ENCODE measurements around the gene CPAMD8.
"Not testable (repeated sequence)": the region's sequence is repeated elsewhere in the genome, so short reads cannot be mapped to it uniquely, and the experiment has no call there.

Gene CPAMD8

DNA sequence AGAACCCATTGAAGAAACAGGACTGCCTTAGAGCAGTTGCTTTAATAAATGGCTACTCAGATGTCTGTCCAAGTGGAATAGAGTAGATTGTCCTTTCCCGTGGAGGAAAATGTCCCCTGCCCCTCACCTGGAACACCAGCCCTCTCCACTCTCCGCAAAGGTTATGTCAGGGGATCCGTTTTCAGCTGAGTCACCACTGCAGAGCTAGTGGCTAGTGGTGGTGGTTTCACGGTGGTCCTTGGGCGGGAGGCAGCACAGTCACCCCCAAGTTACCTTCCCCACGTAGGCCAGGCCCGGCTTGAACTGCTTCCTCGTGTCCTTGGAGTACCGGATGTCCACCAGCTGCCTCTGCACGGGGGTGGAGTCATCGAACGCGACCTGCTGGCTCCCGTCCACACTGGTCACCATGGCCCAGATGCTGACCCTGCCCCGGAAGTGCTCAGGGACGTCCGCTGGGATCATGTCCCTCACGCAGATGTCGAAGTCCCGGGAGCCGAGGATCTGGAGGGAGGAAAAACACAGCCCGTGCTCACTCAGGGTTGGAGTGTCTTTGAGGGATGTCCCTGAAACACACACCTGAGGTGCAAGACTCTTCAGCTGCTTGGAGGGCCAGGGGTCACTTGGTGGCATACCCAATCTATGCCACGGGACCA is 29.6 kb downstream of the CPAMD8 start:
- DNase-seq: not testable (repeated sequence)

DNA sequence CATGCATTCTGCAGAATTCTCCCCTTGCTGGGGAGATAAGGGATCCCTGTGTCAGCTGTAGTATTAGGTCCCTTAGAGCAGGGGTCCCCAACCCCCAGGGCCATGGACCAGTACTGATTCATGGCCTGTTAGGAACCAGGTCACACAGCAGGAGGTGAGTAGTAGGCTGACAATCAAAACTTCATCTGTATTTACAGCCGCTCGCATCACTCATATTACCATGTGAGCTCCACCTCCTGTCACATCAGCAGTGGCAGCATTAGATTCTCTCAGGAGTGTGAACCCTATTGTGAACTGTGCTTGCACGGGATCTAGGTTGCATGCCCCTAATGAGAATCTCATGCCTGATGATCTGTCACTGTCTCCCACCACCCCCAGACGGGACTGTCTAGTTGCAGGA is 37.9 kb downstream of the CPAMD8 start:
- DNase-seq: no peak

DNA sequence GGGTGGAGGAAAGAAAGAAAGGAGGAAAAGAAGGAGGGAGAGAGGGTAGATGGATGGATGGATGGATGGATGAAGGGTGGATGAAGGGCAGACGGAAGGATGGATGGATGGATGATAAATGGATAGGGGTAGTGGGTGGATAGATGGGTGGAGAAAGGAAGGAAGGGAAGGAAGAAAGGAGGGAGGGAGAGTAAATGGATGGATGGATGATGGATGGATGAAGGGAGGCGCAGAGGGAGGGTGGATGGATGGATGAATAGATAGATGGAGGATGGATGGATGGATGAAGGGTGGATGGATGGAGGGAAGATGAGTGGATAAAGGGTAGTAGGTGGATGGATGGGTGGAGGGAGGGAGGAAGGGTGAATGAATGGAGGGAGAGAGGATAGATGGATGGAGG is 41.2 kb downstream of the CPAMD8 start:
- DNase-seq: no peak

DNA sequence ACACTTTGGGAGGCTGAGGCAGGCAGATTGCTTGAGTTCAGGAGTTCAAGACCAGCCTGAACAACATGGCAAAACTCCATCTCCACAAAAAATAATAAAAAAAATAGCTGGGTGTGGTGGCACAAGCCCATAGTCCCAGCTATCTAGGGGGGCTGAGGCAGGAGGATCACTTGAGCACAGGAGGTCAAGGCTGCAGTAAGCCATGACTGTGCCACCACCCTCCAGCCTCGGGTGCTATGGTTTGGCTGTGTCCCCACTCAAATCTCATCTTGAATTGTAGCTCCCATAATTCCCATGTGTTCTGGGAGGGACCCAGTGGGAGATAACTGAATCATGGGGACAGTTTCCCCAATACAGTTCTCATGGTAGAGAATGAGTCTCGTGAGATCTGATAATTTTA is 44.0 kb downstream of the CPAMD8 start:
- not testable (repeated sequence) for DNase-seq

- no peak for DNase-seq
Observed at GRCh38 chr19:16978839-16979802, 47.5 kb downstream of the CPAMD8 start.

DNA sequence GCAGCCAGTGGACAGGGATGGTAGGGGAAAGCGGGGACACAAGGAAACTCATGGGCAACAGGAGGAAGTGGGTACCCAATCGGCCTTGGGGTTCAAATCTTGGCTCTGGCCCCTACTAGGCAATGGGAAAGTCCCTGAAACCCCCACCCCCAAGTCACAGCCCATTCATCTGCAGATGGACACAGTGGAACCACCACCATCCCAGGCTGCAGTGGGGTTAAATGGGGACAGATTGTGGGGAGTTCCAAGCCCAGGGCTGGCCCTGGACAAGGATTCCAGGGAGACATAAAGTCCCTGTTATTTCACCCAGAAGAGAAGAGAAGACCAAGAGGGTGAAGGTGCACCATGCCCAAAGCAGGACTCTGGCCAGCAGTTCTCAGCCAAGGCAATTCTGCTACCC is 48.5 kb downstream of the CPAMD8 start:
- no peak for DNase-seq

DNA sequence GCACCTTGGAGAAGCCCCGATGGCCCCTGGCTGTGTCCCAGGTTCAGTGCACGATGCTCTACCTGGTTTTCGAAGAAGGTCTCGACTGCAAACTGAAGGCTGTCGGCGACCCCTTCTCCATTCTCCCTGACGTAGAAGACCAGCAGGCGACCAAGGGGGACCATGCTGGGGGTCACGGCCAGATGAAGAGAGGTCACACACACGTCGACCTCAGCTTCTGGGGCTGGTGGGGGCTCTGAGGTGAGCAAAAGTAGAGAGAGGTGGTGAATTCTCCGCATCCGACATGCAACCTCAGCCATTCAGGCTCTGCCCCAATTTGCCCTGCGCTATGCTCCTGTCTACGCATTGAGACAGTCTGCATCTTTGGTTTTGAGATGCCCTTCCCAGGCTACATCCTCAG is 49.3 kb downstream of the CPAMD8 start:
- no peak for DNase-seq

DNA sequence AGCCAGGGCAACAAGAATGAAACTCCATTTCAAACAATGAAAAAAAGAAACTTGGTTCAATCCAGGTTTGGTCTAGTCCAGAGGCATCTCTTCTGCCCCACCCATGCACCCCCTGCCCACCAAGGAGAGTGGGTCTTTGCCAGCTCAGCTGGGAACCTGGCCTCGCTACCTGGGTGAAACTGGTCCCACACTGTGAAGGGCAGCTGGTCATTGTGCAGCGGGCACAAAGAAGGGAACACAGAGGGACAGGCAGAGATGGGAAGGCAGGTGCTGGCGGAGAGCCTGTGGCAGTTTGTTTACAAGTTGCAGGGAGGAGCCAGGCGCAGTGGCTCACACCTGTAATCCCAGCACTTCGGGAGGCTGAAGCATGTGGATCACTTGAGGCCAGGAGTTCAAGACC is 50.2 kb downstream of the CPAMD8 start:
- no peak for DNase-seq

- no peak for DNase-seq
Observed at GRCh38 chr19:16970821-16971220, 55.8 kb downstream of the CPAMD8 start.

DNA sequence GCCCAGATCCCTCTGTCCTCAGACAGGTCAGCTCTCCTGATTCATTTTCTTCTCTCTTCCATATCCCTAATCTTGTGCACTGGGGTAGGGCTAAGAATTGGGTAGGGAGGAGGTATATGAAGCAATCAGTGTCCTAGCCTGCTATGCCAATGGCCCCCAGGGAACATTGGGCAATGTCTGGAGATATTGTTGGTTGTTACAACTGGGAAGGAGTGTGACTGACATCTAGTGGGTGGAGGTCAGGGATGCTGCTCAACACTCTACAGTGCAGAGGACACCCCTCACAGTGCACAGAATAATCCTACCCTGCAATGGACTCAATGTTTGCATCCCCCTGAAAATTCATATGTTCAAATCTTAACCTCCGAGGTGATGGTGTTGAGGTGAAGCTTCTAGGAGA is 57.5 kb downstream of the CPAMD8 start:
- no peak for DNase-seq

GRCh38 chr19:16960996-16961822 is 65.4 kb downstream of the CPAMD8 start:
- not testable (repeated sequence) for DNase-seq

DNA sequence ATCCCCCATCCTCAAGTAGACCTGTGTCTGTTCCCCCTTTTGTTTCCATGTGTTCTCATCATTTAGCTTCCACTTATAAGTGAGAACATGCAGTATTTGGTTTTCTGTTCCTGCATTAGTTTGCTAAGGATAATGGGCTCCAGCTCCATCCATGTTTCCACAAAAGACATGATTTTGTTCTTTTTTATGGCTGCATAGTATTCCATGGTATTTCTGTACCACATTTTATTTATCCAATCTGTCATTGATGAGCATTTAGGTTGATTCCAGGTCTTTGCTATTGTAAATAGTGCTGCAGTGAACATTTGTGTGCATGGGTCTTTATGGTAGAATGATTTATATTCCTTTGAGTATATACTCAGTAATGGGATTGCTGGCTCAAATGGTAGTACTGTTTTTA is 68.3 kb downstream of the CPAMD8 start:
- not testable (repeated sequence) for DNase-seq

DNA sequence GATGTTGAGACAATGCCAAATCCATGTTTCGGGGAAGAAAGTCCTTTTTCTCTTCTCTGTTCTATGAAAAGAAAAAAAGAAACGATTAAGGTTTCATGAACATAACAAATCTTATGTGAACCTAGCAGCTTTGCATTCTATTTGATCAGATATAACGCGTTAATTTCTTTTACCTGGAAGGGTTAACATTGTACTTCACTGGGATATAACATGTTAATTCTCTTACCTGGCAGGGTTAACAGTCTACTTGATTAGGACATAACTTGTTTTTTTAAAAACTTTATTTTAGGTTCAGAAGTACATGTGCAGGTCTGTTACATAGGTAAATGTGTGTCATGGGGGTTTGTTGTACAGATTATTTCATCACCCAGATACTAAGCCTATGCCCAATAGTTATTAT is 68.8 kb downstream of the CPAMD8 start:
- no peak for DNase-seq

DNA sequence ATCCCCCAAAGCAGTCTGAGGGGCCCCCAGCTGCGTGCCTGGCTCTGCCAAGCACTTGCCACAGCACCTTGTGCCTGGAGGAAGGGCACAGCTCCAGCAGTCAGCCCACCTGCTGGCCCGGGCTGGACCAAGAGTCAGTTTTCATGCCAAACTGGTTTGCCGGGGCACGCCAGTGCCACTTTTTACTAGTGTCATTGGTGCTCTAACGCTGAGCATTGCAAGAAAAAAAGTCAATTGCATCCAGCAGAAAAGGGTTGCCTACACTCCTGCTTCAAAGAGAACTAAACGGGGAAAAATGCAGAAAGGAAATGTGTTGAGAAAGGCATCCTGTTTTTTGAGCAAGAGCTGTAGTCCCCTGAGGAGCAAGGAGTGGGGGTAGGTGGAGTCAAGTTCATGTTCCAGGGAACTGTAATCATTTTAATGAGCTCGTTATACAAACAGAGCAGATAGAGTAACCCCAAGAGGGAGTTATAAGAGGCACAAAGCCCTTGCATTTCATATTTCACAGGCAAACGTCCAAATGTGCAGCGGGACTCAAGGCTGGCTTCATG is 69.4 kb downstream of the CPAMD8 start:
- DNase-seq: peak; percentile 99

GRCh38 chr19:16955161-16955560 is 71.4 kb downstream of the CPAMD8 start:
- DNase-seq: no peak

GRCh38 chr19:16952046-16952445 is 74.6 kb downstream of the CPAMD8 start:
- DNase-seq: no peak

- peak; percentile 74 for DNase-seq
Observed at GRCh38 chr19:16951529-16951928, 75.1 kb downstream of the CPAMD8 start.

DNA sequence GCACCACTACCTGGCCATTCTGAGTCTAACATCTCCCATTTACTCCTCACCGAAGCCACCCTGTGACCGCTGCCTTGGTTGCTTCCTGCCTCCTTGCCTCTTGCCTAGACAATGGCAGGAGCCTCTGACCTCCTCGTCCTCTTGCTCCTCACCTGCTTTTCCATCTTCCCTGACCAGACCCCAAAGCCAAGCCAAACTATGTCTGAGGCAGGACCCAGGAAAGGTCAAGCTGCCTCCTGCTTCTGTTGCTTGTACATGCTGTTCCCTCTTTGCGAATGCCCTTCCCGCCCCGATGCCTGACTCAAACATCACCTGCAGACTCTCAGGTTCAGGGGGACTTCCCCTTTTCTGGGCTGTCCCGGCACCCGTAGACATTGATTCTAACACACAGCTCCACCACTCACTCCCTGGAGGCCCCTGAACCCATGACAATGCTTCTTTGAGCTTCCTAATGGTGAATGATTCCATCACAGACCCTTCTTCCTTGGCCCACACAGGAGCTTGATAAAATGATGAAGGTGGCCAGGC is 77.0 kb downstream of the CPAMD8 start:
- DNase-seq: no peak

DNA sequence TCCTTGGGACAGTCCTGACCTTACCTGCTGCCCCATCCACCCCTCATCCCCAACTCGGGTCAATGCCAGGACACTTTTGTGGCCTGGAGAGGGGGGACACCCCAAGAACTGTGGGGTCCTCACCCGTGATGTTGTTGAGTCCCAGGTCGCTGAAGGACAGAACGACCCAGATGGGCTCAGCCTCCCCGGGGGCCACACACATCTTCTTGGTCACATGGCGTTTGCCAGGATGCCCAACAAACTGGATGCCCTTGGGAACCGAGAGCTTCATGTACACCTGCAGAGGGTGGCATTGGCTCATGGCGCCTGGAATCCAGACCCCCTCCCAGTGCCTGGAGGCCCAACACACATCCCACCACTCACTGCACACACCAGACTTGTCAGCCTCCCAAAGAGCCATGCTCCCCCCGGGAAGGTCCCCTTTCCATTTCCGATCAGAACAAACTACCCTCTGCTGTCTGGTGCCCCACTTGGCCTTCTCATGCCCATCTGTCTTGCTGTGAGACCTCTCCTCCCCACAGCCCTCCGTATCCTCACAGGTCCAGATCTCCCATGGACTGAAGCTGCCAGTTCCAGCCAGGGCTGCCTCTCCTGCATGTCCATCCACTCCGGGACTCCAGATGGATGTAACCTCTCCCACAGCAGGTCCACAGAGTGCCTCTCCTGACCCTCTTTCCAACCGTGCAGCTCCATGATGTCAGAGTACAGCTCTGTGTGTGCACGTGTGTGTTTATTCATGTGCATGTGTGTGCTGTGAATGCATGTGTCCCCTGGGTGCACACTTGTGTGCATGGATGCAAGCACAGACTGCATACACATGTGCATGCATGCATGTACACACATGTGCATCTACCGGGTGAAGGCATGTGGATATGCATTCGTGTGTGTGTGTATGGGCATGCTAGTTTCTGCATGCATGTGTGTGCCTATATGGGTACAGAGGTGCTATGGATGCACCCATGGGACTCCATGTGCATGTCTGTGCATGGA is 79.4 kb downstream of the CPAMD8 start:
- no peak for DNase-seq

GRCh38 chr19:16945762-16946465 is 80.7 kb downstream of the CPAMD8 start:
- DNase-seq: no peak

GRCh38 chr19:16945364-16945714 is 81.3 kb downstream of the CPAMD8 start:
- DNase-seq: no peak
